Measurements from ENCODE around the gene P2RX7. TPM values are rescaled to one million over a fixed set of nuclear protein-coding genes. Genes with fewer than 3 reads are reported as not detected.
A peak's percentile ranks its signal among the peaks of the same experiment; 100 is the strongest.

Gene P2RX7
- total RNA-seq, 1 donor: 4.0 TPM

GRCh38 chr12:121237415-121237814 lies 104.7 kb downstream of the P2RX7 start:
- no peak for TF ChIP-seq CTCF (IDR thresholded peaks at IDR 0.05; ENCODE audit: extremely low read depth, low read depth, low read length)
- Histone ChIP-seq H4K20me1 (ENCODE audit: insufficient read depth, low read length) (no peaks in the 10 kb centered on the region), H3K4me3 (ENCODE audit: insufficient read depth, low read length) (no peak overlapping the region), H3K4me1 (ENCODE audit: insufficient read depth, low read length) (peaks cover 6% of the 10 kb centered on the region), H3K4me2 (ENCODE audit: insufficient read depth, low read length) (no peak overlapping the region), H3K27me3 (ENCODE audit: insufficient read depth, low read length) (no peaks in the 10 kb centered on the region), H3K9me3 (ENCODE audit: low read depth, low read length) (no peaks in the 10 kb centered on the region), H3K27ac (ENCODE audit: low read depth, low read length) (no peak overlapping the region), H3K79me2 (ENCODE audit: insufficient read depth, low read length) (no peaks in the 10 kb centered on the region), H2AFZ (ENCODE audit: low read length) (no peak overlapping the region), H3K36me3 (ENCODE audit: insufficient read depth, low read length) (peaks cover 17% of the 10 kb centered on the region)
- peak; percentile 58 for DNase-seq (ENCODE audit: insufficient read length, low spot score, missing footprints)

Small RNA genes lying within 50 kb of the gene (small RNA-seq; reads per million reads assigned to genes)
- gene AC079602.1: not detected
- not detected for gene RF00156
- not detected for gene Z98941.1

Other genes starting within 250 kb of the P2RX7 start
- 10.9 TPM in 2 replicates for gene SPPL3, start 228.5 kb upstream of the P2RX7 start, total RNA-seq
- gene HNF1A, start 154.3 kb upstream of the P2RX7 start, total RNA-seq: not detected in 2 replicates
- 11.8 and 15.2 TPM in 2 replicates for gene C12orf43, start 116.4 kb upstream of the P2RX7 start, total RNA-seq
- gene OASL, start 93.6 kb upstream of the P2RX7 start, total RNA-seq: 0.72 and 1.2 TPM in 2 replicates
- gene P2RX4, start 77.3 kb downstream of the P2RX7 start, total RNA-seq: 22.1 and 23.5 TPM in 2 replicates
- gene CAMKK2, start 163.8 kb downstream of the P2RX7 start, total RNA-seq: 22.8 and 23.9 TPM in 2 replicates
- gene ANAPC5, start 219.5 kb downstream of the P2RX7 start, total RNA-seq: 168 and 195 TPM in 2 replicates